ENCODE results near the gene SPCS3.

GRCh38 chr4:176335421-176335820 is 15.7 kb downstream of the SPCS3 start:
- TF ChIP-seq POLR2A (IDR thresholded peaks at IDR 0.05; ENCODE audit: low read length) (no peak), GATA1 (IDR thresholded peaks at IDR 0.05; ENCODE audit: low read depth, low read length) (no peak)
